Uterus (tissue), 4 donors: ENCODE measurements around the gene KLF6. TPM values are rescaled to one million over a fixed set of nuclear protein-coding genes. Genes with fewer than 3 reads are reported as not detected.

Experiments
- DNase-seq, 2 donors: peaks; one replicate each; pipeline ENCODE4 v3.0.0-alpha.2; 2019 to 2020
- H3K27ac ChIP-seq, 2 donors: fragments of 200-600 bp; sonication (generic); 1 replicate in 1 of 2; 2 replicates in 1 of 2; pipeline ENCODE4 v1.5.1; 2016 to 2018
- H3K27me3 ChIP-seq, 2 donors: fragments of 200-600 bp; sonication (generic); one replicate each; pipeline ENCODE4 v1.5.1; 2018 to 2019; ENCODE audit warnings: control low read depth in 1 of 2
- H3K36me3 ChIP-seq, 2 donors: fragments of 200-600 bp; sonication (generic); one replicate each; pipeline ENCODE4 v1.5.1; 2019; ENCODE audit warnings: control low read depth in 1 of 2
- H3K4me1 ChIP-seq, 2 donors: fragments of 200-600 bp; sonication (generic); one replicate each; pipeline ENCODE4 v1.5.1; 2018 to 2019; ENCODE audit warnings: control low read depth in 1 of 2
- H3K4me3 ChIP-seq, 2 donors: fragments of 200-600 bp; sonication (generic); 1 replicate in 1 of 2; 2 replicates in 1 of 2; pipeline ENCODE4 v1.5.1; 2018 to 2019; ENCODE audit warnings: mild to moderate bottlenecking in 1 of 2
- H3K9me3 ChIP-seq, 2 donors: fragments of 200-600 bp; sonication (generic); one replicate each; pipeline ENCODE4 v1.5.1; 2019; ENCODE audit warnings: control low read depth in 1 of 2
- CTCF ChIP-seq, 4 experiments: fragments of 200-600 bp in 2 of 4; fragments of 450-650 bp in 2 of 4; sonication (generic) in 2 of 4; IDR thresholded peaks; one replicate each; pipeline ENCODE4 v1.5.1; 2016 to 2019; ENCODE audit warnings: antibody characterized with exemption in 4 of 4, mild to moderate bottlenecking in 2 of 4, moderate library complexity in 1 of 4
- POLR2A ChIP-seq, 2 donors: fragments of 450-650 bp; IDR thresholded peaks; one replicate each; pipeline ENCODE4 v1.6.1; 2016; ENCODE audit warnings: antibody characterized with exemption in 2 of 2, mild to moderate bottlenecking in 1 of 2, moderate library complexity in 1 of 2
- intact Hi-C: fragments of 100-400 bp; cut with DNase I; formaldehyde crosslinking; loops from one replicate; pipeline ENCODE4 v1.15.1; 2023; ENCODE audit warnings: low total_unique reads
- total RNA-seq, 4 donors: library from RNA; depleted of rRNA in 3 of 4; stranded (reverse); fragments of >200 nt in 3 of 4; gene quantifications; one replicate each; pipeline versions ENCODE4 v1.1.0 to v1.2.4, GENCODE V29; 2014 to 2023
- donor health status: DM: yes; HTN: yes; CAD: no.

KLF6 gene
- total RNA-seq, 4 donors from 2014 or later = 47.9 to 128 (median 87.4) TPM

DNA sequence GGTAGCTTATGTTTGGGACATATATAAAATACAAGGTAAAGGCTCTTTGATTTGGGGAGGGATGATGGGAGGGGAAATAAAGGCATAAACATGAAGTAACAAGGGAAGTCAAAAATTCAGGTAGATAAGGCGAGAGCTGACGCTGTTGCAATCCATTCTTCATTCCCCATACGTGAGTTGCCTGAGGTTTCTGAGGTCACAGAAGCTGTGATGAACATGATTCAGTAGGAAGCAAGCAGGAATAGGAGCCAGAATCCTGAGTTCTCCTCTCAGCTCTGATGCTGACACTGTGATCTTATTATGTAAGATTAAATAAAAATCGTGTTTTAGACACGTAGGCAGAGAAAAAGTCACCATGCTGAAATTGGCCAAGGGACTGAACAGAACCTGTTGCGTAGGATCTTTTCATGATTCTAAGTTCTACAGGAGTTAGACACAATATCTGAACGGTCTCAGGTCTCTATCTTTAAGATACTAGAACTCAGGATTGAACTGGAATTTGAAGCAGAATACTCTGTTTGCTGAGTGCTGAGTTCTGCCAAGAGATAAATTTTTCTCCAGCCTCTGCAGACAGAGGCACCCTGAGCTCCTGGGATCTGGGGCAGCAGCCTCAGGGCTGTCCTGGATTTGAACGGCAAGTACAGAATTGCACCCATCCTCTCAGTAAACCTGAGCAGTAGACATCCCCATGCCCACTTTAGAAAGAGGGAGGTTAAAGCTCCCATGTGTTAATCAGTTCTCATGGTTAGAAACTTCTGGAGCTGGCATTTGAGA is 21.0 kb downstream of the KLF6 start:
- no peak overlapping the region for H3K4me3 ChIP-seq
- no peaks in the 10 kb centered on the region for H3K4me1 ChIP-seq
- H3K27me3 ChIP-seq = no peaks in the 10 kb centered on the region
- H3K36me3 ChIP-seq = no peaks in the 10 kb centered on the region
- intact Hi-C loops = no loop called here
- no peak for TF ChIP-seq CTCF (IDR thresholded peaks at IDR 0.05)
- TF ChIP-seq POLR2A (IDR thresholded peaks at IDR 0.05) = no peak
- H3K27ac ChIP-seq = no peak overlapping the region
- DNase-seq = no peak
- H3K9me3 ChIP-seq = no peaks in the 10 kb centered on the region

GRCh38 chr10:3763035-3763456 is 22.0 kb downstream of the KLF6 start:
- TF ChIP-seq CTCF (IDR thresholded peaks at IDR 0.05) = no peak
- no peak for TF ChIP-seq POLR2A (IDR thresholded peaks at IDR 0.05)
- intact Hi-C loops = no loop called here
- no peaks in the 10 kb centered on the region for H3K27me3 ChIP-seq
- H3K4me3 ChIP-seq = no peak overlapping the region
- no peaks in the 10 kb centered on the region for H3K36me3 ChIP-seq
- DNase-seq = no peak
- H3K9me3 ChIP-seq = no peaks in the 10 kb centered on the region
- H3K27ac ChIP-seq = no peak overlapping the region
- H3K4me1 ChIP-seq = no peaks in the 10 kb centered on the region

GRCh38 chr10:3762309-3762708 is 22.7 kb downstream of the KLF6 start:
- intact Hi-C loops = no loop called here
- no peak overlapping the region for H3K4me3 ChIP-seq
- H3K27me3 ChIP-seq = no peaks in the 10 kb centered on the region
- no peak overlapping the region for H3K27ac ChIP-seq
- no peaks in the 10 kb centered on the region for H3K36me3 ChIP-seq
- no peak for DNase-seq
- H3K4me1 ChIP-seq = no peaks in the 10 kb centered on the region
- H3K9me3 ChIP-seq = no peaks in the 10 kb centered on the region
- TF ChIP-seq CTCF (IDR thresholded peaks at IDR 0.05) (no peak), POLR2A (IDR thresholded peaks at IDR 0.05) (no peak)

- intact Hi-C loops = no loop called here
- no peaks in the 10 kb centered on the region for H3K4me1 ChIP-seq
- no peak for DNase-seq
- H3K36me3 ChIP-seq = no peaks in the 10 kb centered on the region
- H3K27ac ChIP-seq = no peak overlapping the region
- H3K9me3 ChIP-seq = no peaks in the 10 kb centered on the region
- H3K4me3 ChIP-seq = no peak overlapping the region
- no peaks in the 10 kb centered on the region for H3K27me3 ChIP-seq
- TF ChIP-seq CTCF (IDR thresholded peaks at IDR 0.05) (no peak), POLR2A (IDR thresholded peaks at IDR 0.05) (no peak)
These were observed 23.1 kb downstream of the KLF6 start for GRCh38 chr10:3761904-3762303.

DNA sequence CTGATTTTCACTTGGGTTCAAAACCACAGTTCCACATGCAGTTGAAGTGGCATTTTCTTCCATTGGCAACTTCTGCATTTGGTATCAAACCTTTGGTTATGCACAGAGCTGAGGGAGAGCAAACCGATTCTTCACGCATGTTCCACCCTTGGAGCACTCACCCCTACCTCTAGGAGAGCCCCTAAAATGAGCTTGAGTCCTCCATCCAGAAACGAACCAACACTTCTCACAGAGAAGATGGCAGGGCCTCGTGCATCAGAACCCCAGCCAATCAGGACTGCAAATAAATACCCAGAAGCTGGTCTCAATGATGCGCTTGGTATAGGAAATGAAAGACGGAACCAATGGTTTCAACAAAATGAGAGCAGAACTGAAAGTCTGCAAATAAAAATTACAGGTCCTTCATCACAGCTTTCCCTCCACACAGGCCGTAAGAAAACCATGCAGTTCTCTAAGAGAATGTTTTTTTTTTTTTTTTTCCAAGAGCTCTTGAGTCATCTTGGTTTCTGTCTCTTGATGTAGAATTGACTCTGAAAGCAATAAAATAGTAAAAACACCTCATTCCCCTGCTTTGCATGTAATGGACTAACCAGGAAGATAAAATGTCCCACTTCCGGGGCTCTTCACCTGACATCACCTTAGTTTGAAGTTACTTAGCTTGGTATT is 23.9 kb downstream of the KLF6 start:
- H3K4me3 ChIP-seq = no peak overlapping the region
- no peaks in the 10 kb centered on the region for H3K36me3 ChIP-seq
- no peak for DNase-seq
- TF ChIP-seq POLR2A (IDR thresholded peaks at IDR 0.05) = no peak
- TF ChIP-seq CTCF (IDR thresholded peaks at IDR 0.05) = no peak
- H3K27me3 ChIP-seq = no peaks in the 10 kb centered on the region
- no peaks in the 10 kb centered on the region for H3K4me1 ChIP-seq
- intact Hi-C loops = no loop called here
- H3K9me3 ChIP-seq = no peaks in the 10 kb centered on the region
- no peak overlapping the region for H3K27ac ChIP-seq
